C4-2B (cell line): ENCODE results near the gene CAPN13.

Experiments
- H3K27ac ChIP-seq: fragments of 450-650 bp; 2 replicates; pipeline ENCODE4 v1.5.1; 2017
- CTCF ChIP-seq: fragments of 450-650 bp; conservative IDR thresholded peaks from 2 replicates; pipeline ENCODE4 v1.5.1; 2017; ENCODE audit warnings: mild to moderate bottlenecking
- ZFX ChIP-seq: fragments of 450-650 bp; IDR thresholded peaks from 2 replicates; pipeline ENCODE4 v1.6.1; 2017

Gene CAPN13

GRCh38 chr2:30777661-30778505, 29.4 kb downstream of the CAPN13 start:
- TF ChIP-seq ZFX: no peak
- TF ChIP-seq CTCF: no peak
- no peak overlapping the region for H3K27ac ChIP-seq

- no peak overlapping the region for H3K27ac ChIP-seq
- no peak for TF ChIP-seq CTCF
- no peak for TF ChIP-seq ZFX
Observed at GRCh38 chr2:30776831-30777635, 30.2 kb downstream of the CAPN13 start.

GRCh38 chr2:30775833-30776232, 31.4 kb downstream of the CAPN13 start:
- TF ChIP-seq CTCF: no peak
- no peak for TF ChIP-seq ZFX
- no peak overlapping the region for H3K27ac ChIP-seq

GRCh38 chr2:30772021-30772705, 35.1 kb downstream of the CAPN13 start:
- H3K27ac ChIP-seq: no peak overlapping the region
- no peak for TF ChIP-seq ZFX
- no peak for TF ChIP-seq CTCF

GRCh38 chr2:30770816-30771576, 36.2 kb downstream of the CAPN13 start:
- TF ChIP-seq CTCF (no peak), ZFX (no peak)
- no peak overlapping the region for H3K27ac ChIP-seq

- no peak for TF ChIP-seq ZFX
- no peak for TF ChIP-seq CTCF
Observed at GRCh38 chr2:30769891-30770462, 37.3 kb downstream of the CAPN13 start.

More at GRCh38 chr2:30769891-30770462, 37.3 kb downstream of the CAPN13 start:
- H3K27ac ChIP-seq: no peak overlapping the region
